ENCODE measurements around the gene PPFIA4.

GRCh38 chr1:203124011-203124410, 97.7 kb downstream of the PPFIA4 start:
- TF ChIP-seq CTCF (conservative IDR thresholded peaks at IDR 0.05; ENCODE audit: low read depth, low read length) = no peak
- TF ChIP-seq EZH2phosphoT487 (IDR thresholded peaks at IDR 0.05; ENCODE audit: borderline replicate concordance, low read length) = no peak
- no peak for TF ChIP-seq EZH2 (IDR thresholded peaks at IDR 0.05; ENCODE audit: low read length, unreplicated experiment)

All from PC-3 (cell line).